Measurements from ENCODE around the gene CT45A10. TPM values are rescaled to one million over a fixed set of nuclear protein-coding genes. Genes with fewer than 3 reads are reported as not detected.
"Not testable (repeated sequence)": the region's sequence is repeated elsewhere in the genome, so short reads cannot be mapped to it uniquely, and the experiment has no call there.

CT45A10 gene
- total RNA-seq, 1 donor, result not detected

GRCh38 chrX:135914404-135914803 is 21.2 kb upstream of the CT45A10 start:
- no peak overlapping the region for H3K4me2 ChIP-seq (ENCODE audit: insufficient read depth, low read length)
- H4K20me1 ChIP-seq (ENCODE audit: insufficient read depth, low read length), result no peaks in the 10 kb centered on the region
- H3K36me3 ChIP-seq (ENCODE audit: insufficient read depth, low read length), result no peaks in the 10 kb centered on the region
- no peaks in the 10 kb centered on the region for H3K9me3 ChIP-seq (ENCODE audit: low read depth, low read length)
- TF ChIP-seq, protein P1, sequence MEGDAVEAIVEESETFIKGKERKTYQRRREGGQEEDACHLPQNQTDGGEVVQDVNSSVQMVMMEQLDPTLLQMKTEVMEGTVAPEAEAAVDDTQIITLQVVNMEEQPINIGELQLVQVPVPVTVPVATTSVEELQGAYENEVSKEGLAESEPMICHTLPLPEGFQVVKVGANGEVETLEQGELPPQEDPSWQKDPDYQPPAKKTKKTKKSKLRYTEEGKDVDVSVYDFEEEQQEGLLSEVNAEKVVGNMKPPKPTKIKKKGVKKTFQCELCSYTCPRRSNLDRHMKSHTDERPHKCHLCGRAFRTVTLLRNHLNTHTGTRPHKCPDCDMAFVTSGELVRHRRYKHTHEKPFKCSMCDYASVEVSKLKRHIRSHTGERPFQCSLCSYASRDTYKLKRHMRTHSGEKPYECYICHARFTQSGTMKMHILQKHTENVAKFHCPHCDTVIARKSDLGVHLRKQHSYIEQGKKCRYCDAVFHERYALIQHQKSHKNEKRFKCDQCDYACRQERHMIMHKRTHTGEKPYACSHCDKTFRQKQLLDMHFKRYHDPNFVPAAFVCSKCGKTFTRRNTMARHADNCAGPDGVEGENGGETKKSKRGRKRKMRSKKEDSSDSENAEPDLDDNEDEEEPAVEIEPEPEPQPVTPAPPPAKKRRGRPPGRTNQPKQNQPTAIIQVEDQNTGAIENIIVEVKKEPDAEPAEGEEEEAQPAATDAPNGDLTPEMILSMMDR (IDR thresholded peaks at IDR 0.05; ENCODE audit: extremely low read depth, low read depth, low read length), result no peak
- no peak overlapping the region for H2AFZ ChIP-seq (ENCODE audit: low read length)
- no peaks in the 10 kb centered on the region for H3K4me1 ChIP-seq (ENCODE audit: insufficient read depth, low read length)
- H3K27me3 ChIP-seq (ENCODE audit: insufficient read depth, low read length), result no peaks in the 10 kb centered on the region
- H3K4me3 ChIP-seq (ENCODE audit: insufficient read depth, low read length), result no peak overlapping the region
- no peaks in the 10 kb centered on the region for H3K79me2 ChIP-seq (ENCODE audit: insufficient read depth, low read length)
- DNase-seq (ENCODE audit: insufficient read length, low spot score, missing footprints), result no peak
- H3K27ac ChIP-seq (ENCODE audit: low read depth, low read length), result no peak overlapping the region

GRCh38 chrX:135910251-135910650 is 17.0 kb upstream of the CT45A10 start:
- Histone ChIP-seq H3K27ac (ENCODE audit: low read depth, low read length) (no peak overlapping the region), H3K36me3 (ENCODE audit: insufficient read depth, low read length) (no peaks in the 10 kb centered on the region), H3K79me2 (ENCODE audit: insufficient read depth, low read length) (no peaks in the 10 kb centered on the region), H3K4me3 (ENCODE audit: insufficient read depth, low read length) (no peak overlapping the region), H3K9me3 (ENCODE audit: low read depth, low read length) (no peaks in the 10 kb centered on the region), H4K20me1 (ENCODE audit: insufficient read depth, low read length) (no peaks in the 10 kb centered on the region), H3K4me2 (ENCODE audit: insufficient read depth, low read length) (no peak overlapping the region), H2AFZ (ENCODE audit: low read length) (no peak overlapping the region), H3K4me1 (ENCODE audit: insufficient read depth, low read length) (no peaks in the 10 kb centered on the region), H3K27me3 (ENCODE audit: insufficient read depth, low read length) (no peaks in the 10 kb centered on the region)
- TF ChIP-seq, protein P1 (IDR thresholded peaks at IDR 0.05; ENCODE audit: extremely low read depth, low read depth, low read length), result no peak
- DNase-seq (ENCODE audit: insufficient read length, low spot score, missing footprints), result no peak

GRCh38 chrX:135892781-135893180 is 463 bp downstream of the CT45A10 start:
- H3K9me3 ChIP-seq (ENCODE audit: low read depth, low read length), result no peaks in the 10 kb centered on the region
- H3K79me2 ChIP-seq (ENCODE audit: insufficient read depth, low read length), result no peaks in the 10 kb centered on the region
- TF ChIP-seq, protein P1 (IDR thresholded peaks at IDR 0.05; ENCODE audit: extremely low read depth, low read depth, low read length), result no peak
- no peaks in the 10 kb centered on the region for H3K36me3 ChIP-seq (ENCODE audit: insufficient read depth, low read length)
- no peak overlapping the region for H3K27ac ChIP-seq (ENCODE audit: low read depth, low read length)
- DNase-seq (ENCODE audit: insufficient read length, low spot score, missing footprints), result no peak
- H4K20me1 ChIP-seq (ENCODE audit: insufficient read depth, low read length), result no peaks in the 10 kb centered on the region
- H2AFZ ChIP-seq (ENCODE audit: low read length), result no peak overlapping the region
- H3K27me3 ChIP-seq (ENCODE audit: insufficient read depth, low read length), result no peaks in the 10 kb centered on the region
- no peak overlapping the region for H3K4me3 ChIP-seq (ENCODE audit: insufficient read depth, low read length)
- no peaks in the 10 kb centered on the region for H3K4me1 ChIP-seq (ENCODE audit: insufficient read depth, low read length)
- H3K4me2 ChIP-seq (ENCODE audit: insufficient read depth, low read length), result no peak overlapping the region

- Histone ChIP-seq H3K27me3 (ENCODE audit: insufficient read depth, low read length) (no peaks in the 10 kb centered on the region), H3K4me1 (ENCODE audit: insufficient read depth, low read length) (no peaks in the 10 kb centered on the region), H2AFZ (ENCODE audit: low read length) (no peak overlapping the region), H3K4me2 (ENCODE audit: insufficient read depth, low read length) (no peak overlapping the region), H3K36me3 (ENCODE audit: insufficient read depth, low read length) (no peaks in the 10 kb centered on the region), H3K27ac (ENCODE audit: low read depth, low read length) (no peak overlapping the region), H3K79me2 (ENCODE audit: insufficient read depth, low read length) (no peaks in the 10 kb centered on the region), H4K20me1 (ENCODE audit: insufficient read depth, low read length) (no peaks in the 10 kb centered on the region), H3K9me3 (ENCODE audit: low read depth, low read length) (no peaks in the 10 kb centered on the region), H3K4me3 (ENCODE audit: insufficient read depth, low read length) (no peak overlapping the region)
- TF ChIP-seq, protein P1 (IDR thresholded peaks at IDR 0.05; ENCODE audit: extremely low read depth, low read depth, low read length), result no peak
- DNase-seq (ENCODE audit: insufficient read length, low spot score, missing footprints), result no peak
These were observed 3.1 kb downstream of the CT45A10 start for GRCh38 chrX:135890087-135890585.

GRCh38 chrX:135888976-135889375 is 4.3 kb downstream of the CT45A10 start:
- not testable (repeated sequence) for H3K4me3 ChIP-seq (ENCODE audit: insufficient read depth, low read length); DNase-seq (ENCODE audit: insufficient read length, low spot score, missing footprints); H4K20me1 ChIP-seq (ENCODE audit: insufficient read depth, low read length); H2AFZ ChIP-seq (ENCODE audit: low read length); H3K79me2 ChIP-seq (ENCODE audit: insufficient read depth, low read length); H3K27me3 ChIP-seq (ENCODE audit: insufficient read depth, low read length); H3K27ac ChIP-seq (ENCODE audit: low read depth, low read length); H3K4me2 ChIP-seq (ENCODE audit: insufficient read depth, low read length); H3K36me3 ChIP-seq (ENCODE audit: insufficient read depth, low read length); H3K4me1 ChIP-seq (ENCODE audit: insufficient read depth, low read length); H3K9me3 ChIP-seq (ENCODE audit: low read depth, low read length)

DNA sequence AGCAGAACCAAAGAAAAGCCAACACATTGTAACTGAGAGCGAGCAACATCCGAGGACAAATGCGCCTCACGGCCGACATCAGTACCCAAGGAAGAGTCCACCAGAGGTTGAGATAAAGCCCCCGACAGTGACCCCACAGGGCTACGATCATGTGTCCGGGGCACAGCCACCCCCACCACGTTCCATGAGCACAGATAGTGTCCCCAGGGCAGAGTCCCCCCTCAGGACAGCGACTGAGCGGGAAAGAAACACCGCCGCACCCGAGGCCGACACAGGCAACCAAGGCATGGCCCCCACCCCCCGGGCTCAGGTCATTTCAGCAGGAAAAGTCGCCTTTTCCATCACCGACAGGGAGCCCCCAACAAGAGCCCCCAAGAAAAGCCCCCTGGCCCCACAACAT is 5.0 kb downstream of the CT45A10 start:
- H3K9me3 ChIP-seq (ENCODE audit: low read depth, low read length); H3K4me3 ChIP-seq (ENCODE audit: insufficient read depth, low read length); H3K27ac ChIP-seq (ENCODE audit: low read depth, low read length); H2AFZ ChIP-seq (ENCODE audit: low read length); H3K27me3 ChIP-seq (ENCODE audit: insufficient read depth, low read length); H3K79me2 ChIP-seq (ENCODE audit: insufficient read depth, low read length); H3K4me2 ChIP-seq (ENCODE audit: insufficient read depth, low read length); H3K4me1 ChIP-seq (ENCODE audit: insufficient read depth, low read length); H4K20me1 ChIP-seq (ENCODE audit: insufficient read depth, low read length); DNase-seq (ENCODE audit: insufficient read length, low spot score, missing footprints); H3K36me3 ChIP-seq (ENCODE audit: insufficient read depth, low read length): not testable (repeated sequence)
